Hepatocyte (in vitro differentiated cells): Measurements from ENCODE around the gene TWIST1. TPM values are rescaled to one million over a fixed set of nuclear protein-coding genes. Genes with fewer than 3 reads are reported as not detected.

Experiments
- DNase-seq: peaks from one replicate; pipeline ENCODE4 v3.0.0-alpha.2; 2016; ENCODE audit warnings: low spot score
- H2AFZ ChIP-seq: fragments of 200-600 bp; sonication (generic); 2 replicates; pipeline ENCODE4 v1.6.0; 2016; ENCODE audit warnings: antibody characterized with exemption, mild to moderate bottlenecking
- H3K27ac ChIP-seq: fragments of 200-600 bp; sonication (generic); 2 replicates; pipeline ENCODE4 v1.5.1; 2016; ENCODE audit warnings: mild to moderate bottlenecking
- H3K27me3 ChIP-seq: fragments of 200-600 bp; sonication (generic); 2 replicates; pipeline ENCODE4 v1.6.1; 2016
- H3K36me3 ChIP-seq: fragments of 200-600 bp; sonication (generic); replicated peaks from 2 replicates; pipeline ENCODE4 v1.5.1; 2016; ENCODE audit warnings: low read depth; ENCODE audit not compliant: insufficient read depth
- H3K4me1 ChIP-seq: fragments of 200-600 bp; sonication (generic); 2 replicates; pipeline ENCODE4 v1.5.1; 2016; ENCODE audit warnings: mild to moderate bottlenecking, moderate library complexity; ENCODE audit not compliant: insufficient read depth
- H3K4me2 ChIP-seq: fragments of 200-600 bp; sonication (generic); 2 replicates; pipeline ENCODE4 v1.6.0; 2016
- H3K4me3 ChIP-seq: fragments of 200-600 bp; sonication (generic); 2 replicates; pipeline ENCODE4 v1.5.1; 2016; ENCODE audit warnings: mild to moderate bottlenecking
- H3K79me2 ChIP-seq: fragments of 200-600 bp; sonication (generic); 2 replicates; pipeline ENCODE4 v1.6.0; 2017; ENCODE audit warnings: mild to moderate bottlenecking
- H3K9me2 ChIP-seq: fragments of 200-600 bp; sonication (generic); replicated peaks from 2 replicates; pipeline ENCODE4 v1.6.0; 2017; ENCODE audit warnings: mild to moderate bottlenecking; ENCODE audit not compliant: insufficient read depth
- H3K9me3 ChIP-seq: fragments of 200-600 bp; sonication (generic); 2 replicates; pipeline ENCODE4 v1.5.1; 2016; ENCODE audit warnings: low read depth, mild to moderate bottlenecking
- H4K20me1 ChIP-seq: fragments of 200-600 bp; sonication (generic); 2 replicates; pipeline ENCODE4 v1.6.0; 2016; ENCODE audit warnings: mild to moderate bottlenecking; ENCODE audit not compliant: insufficient read depth, poor library complexity, severe bottlenecking
- EZH2 ChIP-seq: fragments of 200-600 bp; sonication (generic); IDR thresholded peaks from 2 replicates; pipeline ENCODE4 v1.6.1; 2016; ENCODE audit warnings: antibody characterized with exemption, mild to moderate bottlenecking, borderline replicate concordance
- EZH2phosphoT487 ChIP-seq: fragments of 200-600 bp; sonication (generic); IDR thresholded peaks from one replicate; pipeline ENCODE4 v1.6.1; 2018; ENCODE audit warnings: antibody characterized with exemption, mild to moderate bottlenecking, low read depth, moderate library complexity; ENCODE audit not compliant: unreplicated experiment, severe bottlenecking
- WGBS: methylation state at CpG from one replicate; pipeline ENCODE4 v1.1.6; 2016; ENCODE audit warnings: low lambda C conversion rate; ENCODE audit errors: missing lambda C conversion rate; 5-methylcytosine and 5-hydroxymethylcytosine counted together
- polyA plus RNA-seq: library from polyadenylated mRNA; unstranded; fragments of >200 nt; fragmentation: Nextera tagmentation; extraction: Ambion mirVana; gene quantifications from 2 replicates; pipeline ENCODE4 v1.2.1, GENCODE V29; 2016
- total RNA-seq: library from RNA; depleted of rRNA; stranded (reverse); fragments of >200 nt; gene quantifications from 2 replicates; pipeline ENCODE4 v1.2.3, GENCODE V29; 2014
- TF ChIP-seq, protein P1 (sequence below): fragments of 200-600 bp; sonication (generic); IDR thresholded peaks from 2 replicates; pipeline ENCODE4 v1.5.1; 2016; ENCODE audit warnings: antibody characterized with exemption, mild to moderate bottlenecking; ENCODE audit not compliant: poor library complexity

Gene TWIST1
- total and polyA plus RNA-seq, 2 experiments from 2014 or later: 23.2 to 24.7 TPM

- no peaks in the 10 kb centered on the region for H3K4me1 ChIP-seq
- no peaks in the 10 kb centered on the region for H3K9me2 ChIP-seq
- H3K4me2 ChIP-seq: no peak overlapping the region
- no peaks in the 10 kb centered on the region for H4K20me1 ChIP-seq
- H3K9me3 ChIP-seq: no peaks in the 10 kb centered on the region
- H3K27me3 ChIP-seq: peaks cover 4% of the 10 kb centered on the region
- DNase-seq: no peak
- H2AFZ ChIP-seq: no peak overlapping the region
- 66% methylated on average over 4 of the region's 4 CpGs for WGBS
- no peaks in the 10 kb centered on the region for H3K36me3 ChIP-seq
- H3K27ac ChIP-seq: no peak overlapping the region
- TF ChIP-seq, protein P1, sequence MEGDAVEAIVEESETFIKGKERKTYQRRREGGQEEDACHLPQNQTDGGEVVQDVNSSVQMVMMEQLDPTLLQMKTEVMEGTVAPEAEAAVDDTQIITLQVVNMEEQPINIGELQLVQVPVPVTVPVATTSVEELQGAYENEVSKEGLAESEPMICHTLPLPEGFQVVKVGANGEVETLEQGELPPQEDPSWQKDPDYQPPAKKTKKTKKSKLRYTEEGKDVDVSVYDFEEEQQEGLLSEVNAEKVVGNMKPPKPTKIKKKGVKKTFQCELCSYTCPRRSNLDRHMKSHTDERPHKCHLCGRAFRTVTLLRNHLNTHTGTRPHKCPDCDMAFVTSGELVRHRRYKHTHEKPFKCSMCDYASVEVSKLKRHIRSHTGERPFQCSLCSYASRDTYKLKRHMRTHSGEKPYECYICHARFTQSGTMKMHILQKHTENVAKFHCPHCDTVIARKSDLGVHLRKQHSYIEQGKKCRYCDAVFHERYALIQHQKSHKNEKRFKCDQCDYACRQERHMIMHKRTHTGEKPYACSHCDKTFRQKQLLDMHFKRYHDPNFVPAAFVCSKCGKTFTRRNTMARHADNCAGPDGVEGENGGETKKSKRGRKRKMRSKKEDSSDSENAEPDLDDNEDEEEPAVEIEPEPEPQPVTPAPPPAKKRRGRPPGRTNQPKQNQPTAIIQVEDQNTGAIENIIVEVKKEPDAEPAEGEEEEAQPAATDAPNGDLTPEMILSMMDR: no peak
- no peak for TF ChIP-seq EZH2
- H3K4me3 ChIP-seq: no peak overlapping the region
- no peaks in the 10 kb centered on the region for H3K79me2 ChIP-seq
Measured at GRCh38 chr7:19133886-19134285, 16.4 kb upstream of the TWIST1 start.

- H3K4me3 ChIP-seq: no peak overlapping the region
- no peak for DNase-seq
- H3K27me3 ChIP-seq: peaks cover 4% of the 10 kb centered on the region
- no peaks in the 10 kb centered on the region for H3K79me2 ChIP-seq
- no peak overlapping the region for H3K4me2 ChIP-seq
- H3K36me3 ChIP-seq: no peaks in the 10 kb centered on the region
- WGBS: 72% methylated on average over 4 of the region's 4 CpGs
- H3K4me1 ChIP-seq: no peaks in the 10 kb centered on the region
- H2AFZ ChIP-seq: no peak overlapping the region
- H4K20me1 ChIP-seq: no peaks in the 10 kb centered on the region
- TF ChIP-seq EZH2phosphoT487: no peak
- no peaks in the 10 kb centered on the region for H3K9me2 ChIP-seq
- H3K9me3 ChIP-seq: no peaks in the 10 kb centered on the region
- H3K27ac ChIP-seq: no peak overlapping the region
Measured at GRCh38 chr7:19133390-19133789, 16.0 kb upstream of the TWIST1 start.

DNA sequence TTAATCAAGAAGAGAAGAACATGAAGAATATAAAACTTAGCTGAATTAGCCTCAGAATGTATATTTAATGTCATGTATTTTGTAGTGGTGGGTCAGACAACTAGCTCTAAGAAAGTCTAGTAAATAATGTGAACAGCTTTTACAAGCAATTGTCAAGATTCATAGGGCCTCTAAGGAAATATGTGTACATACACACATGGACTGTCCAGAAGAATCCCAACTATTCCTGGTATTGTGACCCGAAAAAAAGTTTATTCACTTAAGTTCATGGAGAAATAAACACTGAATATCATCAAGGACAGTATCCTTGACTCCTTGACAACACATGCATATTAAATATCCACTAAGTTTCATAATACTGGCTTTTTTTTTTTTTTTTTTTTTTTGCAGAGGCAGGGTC is 11.4 kb upstream of the TWIST1 start:
- H2AFZ ChIP-seq: no peak overlapping the region
- H3K27me3 ChIP-seq: peaks cover 4% of the 10 kb centered on the region
- WGBS: 79% methylated on average over 1 of the region's 1 CpG
- H4K20me1 ChIP-seq: no peaks in the 10 kb centered on the region
- no peaks in the 10 kb centered on the region for H3K9me3 ChIP-seq
- H3K36me3 ChIP-seq: no peaks in the 10 kb centered on the region
- TF ChIP-seq EZH2 (no peak), EZH2phosphoT487 (no peak)
- TF ChIP-seq, protein P1: no peak
- DNase-seq: no peak
- no peak overlapping the region for H3K4me2 ChIP-seq
- no peaks in the 10 kb centered on the region for H3K4me1 ChIP-seq
- no peaks in the 10 kb centered on the region for H3K9me2 ChIP-seq
- H3K79me2 ChIP-seq: no peaks in the 10 kb centered on the region
- no peak overlapping the region for H3K27ac ChIP-seq
- no peak overlapping the region for H3K4me3 ChIP-seq

GRCh38 chr7:19121977-19122588 is 4.6 kb upstream of the TWIST1 start:
- TF ChIP-seq EZH2: no peak
- TF ChIP-seq EZH2phosphoT487: no peak
- TF ChIP-seq, protein P1: peak; percentile 74
- no peak overlapping the region for H3K4me3 ChIP-seq
- 45% methylated on average over 2 of the region's 2 CpGs for WGBS
- peaks cover 37% of the 10 kb centered on the region for H3K27me3 ChIP-seq
- peak overlapping the region; percentile 0 for H3K4me2 ChIP-seq
- H4K20me1 ChIP-seq: no peaks in the 10 kb centered on the region
- no peak for DNase-seq
- H3K9me2 ChIP-seq: no peaks in the 10 kb centered on the region
- no peaks in the 10 kb centered on the region for H3K36me3 ChIP-seq
- peaks cover 13% of the 10 kb centered on the region for H3K79me2 ChIP-seq
- no peaks in the 10 kb centered on the region for H3K4me1 ChIP-seq
- H3K9me3 ChIP-seq: no peaks in the 10 kb centered on the region
- no peak overlapping the region for H2AFZ ChIP-seq
- no peak overlapping the region for H3K27ac ChIP-seq
